Lower lobe of right lung (tissue), 2 donors: ENCODE data around the gene PDZD7. TPM values are rescaled to one million over a fixed set of nuclear protein-coding genes. Genes with fewer than 3 reads are reported as not detected.

Experiments used
- ATAC-seq, 2 donors: fragments of 200-7000 bp; cut with Tn5 transposase; one replicate each; pipeline ENCODE4 v1.9.1; 2020 to 2022; ENCODE audit warnings: mild to moderate bottlenecking in 2 of 2, moderate library complexity in 2 of 2
- DNase-seq: peaks from one replicate; pipeline ENCODE4 v3.0.0-alpha.2; 2020
- H3K27ac ChIP-seq: fragments of 200-600 bp; one replicate; pipeline ENCODE4 v1.8.0; 2022
- H3K27me3 ChIP-seq: fragments of 200-600 bp; one replicate; pipeline ENCODE4 v1.8.0; 2022; ENCODE audit warnings: low read depth
- H3K36me3 ChIP-seq: fragments of 200-600 bp; one replicate; pipeline ENCODE4 v1.8.0; 2022; ENCODE audit warnings: mild to moderate bottlenecking
- H3K4me1 ChIP-seq: fragments of 200-600 bp; one replicate; pipeline ENCODE4 v1.8.0; 2022
- H3K4me3 ChIP-seq: fragments of 200-600 bp; one replicate; pipeline ENCODE4 v1.8.0; 2022; ENCODE audit warnings: mild to moderate bottlenecking
- H3K9me3 ChIP-seq: fragments of 200-600 bp; one replicate; pipeline ENCODE4 v1.8.0; 2022
- intact Hi-C: fragments of 100-400 bp; cut with DNase I; formaldehyde crosslinking; loops from one replicate; pipeline ENCODE4 v1.11.0; 2022
- total RNA-seq: library from RNA; stranded (reverse); fragmentation: NEBNext Ultra II Directional; extraction: Animal tissue kit (Norgen Biotek cat#: 25700); gene quantifications from one replicate; pipeline ENCODE4 v1.2.1, GENCODE V29; 2021
- TF ChIP-seq, protein P1 (sequence below): fragments of 200-600 bp; IDR thresholded peaks from one replicate; pipeline ENCODE4 v1.8.0; 2022; ENCODE audit warnings: antibody characterized with exemption, mild to moderate bottlenecking
- donor health status: DM: no; HTN: yes; CAD: no; lungs with severe emphysema.

PDZD7 gene
- total RNA-seq, 1 donor from 2014 or later = 1.6 TPM

DNA sequence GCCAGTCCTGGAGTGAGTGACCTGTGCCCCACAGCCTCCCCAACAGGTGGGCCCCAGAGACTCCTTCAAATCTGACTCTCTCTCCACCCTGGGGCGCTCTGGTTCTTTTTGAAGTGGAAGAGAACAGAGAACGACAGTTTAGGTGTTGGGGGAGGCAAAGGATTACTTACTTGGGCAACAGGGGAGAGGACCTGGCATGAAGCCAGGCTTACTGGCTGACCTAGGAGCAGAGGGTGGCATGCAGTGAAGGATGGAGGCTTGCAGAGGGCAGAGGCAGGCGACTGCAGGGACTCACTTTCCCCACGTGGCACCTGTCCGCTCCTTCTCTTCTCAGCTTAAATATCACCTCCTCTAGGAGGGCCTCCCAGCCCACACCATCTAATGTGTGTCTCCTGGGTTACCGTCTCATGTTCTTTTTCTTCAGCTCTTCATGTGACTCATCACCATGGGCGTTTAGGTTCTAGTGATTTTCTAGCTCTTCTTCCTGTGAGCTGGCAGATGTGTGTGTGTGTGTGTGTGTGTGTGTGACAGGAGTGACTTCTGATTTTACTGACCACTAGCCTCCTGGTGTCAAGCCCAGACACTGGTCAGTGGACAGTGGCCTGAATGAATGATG is 15.9 kb downstream of the PDZD7 start:
- ATAC-seq (no peak), DNase-seq (no peak)
- H3K4me3 ChIP-seq = no peak overlapping the region
- no peak overlapping the region for H3K27ac ChIP-seq
- TF ChIP-seq, protein P1, sequence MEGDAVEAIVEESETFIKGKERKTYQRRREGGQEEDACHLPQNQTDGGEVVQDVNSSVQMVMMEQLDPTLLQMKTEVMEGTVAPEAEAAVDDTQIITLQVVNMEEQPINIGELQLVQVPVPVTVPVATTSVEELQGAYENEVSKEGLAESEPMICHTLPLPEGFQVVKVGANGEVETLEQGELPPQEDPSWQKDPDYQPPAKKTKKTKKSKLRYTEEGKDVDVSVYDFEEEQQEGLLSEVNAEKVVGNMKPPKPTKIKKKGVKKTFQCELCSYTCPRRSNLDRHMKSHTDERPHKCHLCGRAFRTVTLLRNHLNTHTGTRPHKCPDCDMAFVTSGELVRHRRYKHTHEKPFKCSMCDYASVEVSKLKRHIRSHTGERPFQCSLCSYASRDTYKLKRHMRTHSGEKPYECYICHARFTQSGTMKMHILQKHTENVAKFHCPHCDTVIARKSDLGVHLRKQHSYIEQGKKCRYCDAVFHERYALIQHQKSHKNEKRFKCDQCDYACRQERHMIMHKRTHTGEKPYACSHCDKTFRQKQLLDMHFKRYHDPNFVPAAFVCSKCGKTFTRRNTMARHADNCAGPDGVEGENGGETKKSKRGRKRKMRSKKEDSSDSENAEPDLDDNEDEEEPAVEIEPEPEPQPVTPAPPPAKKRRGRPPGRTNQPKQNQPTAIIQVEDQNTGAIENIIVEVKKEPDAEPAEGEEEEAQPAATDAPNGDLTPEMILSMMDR = no peak
- intact Hi-C loops = no loop called here
- H3K4me1 ChIP-seq = peaks cover 38% of the 10 kb centered on the region
- H3K36me3 ChIP-seq = no peaks in the 10 kb centered on the region
- H3K27me3 ChIP-seq = peaks cover 25% of the 10 kb centered on the region
- no peaks in the 10 kb centered on the region for H3K9me3 ChIP-seq

DNA sequence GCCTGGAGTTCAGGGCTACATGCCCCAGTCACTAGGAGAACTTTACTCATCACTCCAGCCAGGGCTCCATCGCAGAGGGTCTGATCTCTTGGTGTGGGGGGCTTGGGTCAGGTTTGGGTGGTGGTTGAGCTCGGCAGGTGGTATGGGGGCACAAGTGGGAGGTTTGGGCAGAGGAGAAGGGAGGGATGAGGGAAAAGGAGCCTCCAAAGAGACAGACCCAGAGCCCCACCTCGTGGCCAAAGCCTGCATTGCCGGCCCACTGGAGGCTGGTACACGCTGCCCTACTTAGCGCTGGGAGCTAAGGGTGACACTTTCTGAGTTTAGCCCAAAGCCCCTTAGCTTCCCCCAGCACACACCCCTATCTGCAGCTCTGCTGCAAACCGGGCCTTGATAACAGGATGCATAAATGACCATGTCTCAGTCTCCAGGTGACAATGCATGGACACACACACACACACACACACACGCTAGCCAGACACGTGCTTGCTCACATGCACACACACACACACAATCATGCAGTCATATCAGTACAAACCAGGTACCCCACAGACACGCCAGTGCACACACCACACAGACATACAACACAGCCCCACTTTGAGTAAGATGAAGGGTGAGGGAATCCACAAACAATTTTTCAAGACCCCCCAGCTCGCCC is 16.6 kb downstream of the PDZD7 start:
- Histone ChIP-seq H3K27me3 (peaks cover 25% of the 10 kb centered on the region), H3K36me3 (no peaks in the 10 kb centered on the region), H3K4me3 (no peak overlapping the region), H3K4me1 (peaks cover 38% of the 10 kb centered on the region), H3K27ac (no peak overlapping the region), H3K9me3 (no peaks in the 10 kb centered on the region)
- ATAC-seq (peak; percentile 74 to 82), DNase-seq (peak; percentile 86)
- intact Hi-C loops = no loop called here
- TF ChIP-seq, protein P1 = peak; percentile 91

DNA sequence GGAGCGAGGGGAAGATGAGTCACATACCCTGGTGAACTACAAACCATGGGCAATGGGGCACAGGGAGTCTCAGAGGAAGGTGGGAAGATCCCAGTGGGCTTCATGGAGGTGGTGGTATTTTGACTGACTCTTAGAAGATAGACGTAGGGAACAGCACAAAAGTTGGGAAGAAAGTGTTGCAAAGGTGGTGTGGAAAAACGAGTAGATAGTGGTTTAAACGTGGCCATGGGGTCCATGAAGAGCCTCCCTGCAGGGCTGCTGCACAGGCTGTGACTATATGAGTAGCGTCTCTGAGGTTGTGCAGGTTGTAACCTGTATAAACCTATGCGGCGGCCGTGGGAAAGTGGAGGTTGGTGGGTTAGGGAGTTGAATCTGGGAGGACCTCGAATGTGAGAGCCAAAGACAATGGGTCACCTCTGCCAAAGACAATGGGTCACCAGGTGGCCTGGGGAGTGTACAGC is 17.5 kb downstream of the PDZD7 start:
- Histone ChIP-seq H3K9me3 (no peaks in the 10 kb centered on the region), H3K36me3 (no peaks in the 10 kb centered on the region), H3K4me3 (no peak overlapping the region), H3K27me3 (peaks cover 20% of the 10 kb centered on the region), H3K27ac (peak overlapping the region; percentile 33), H3K4me1 (peaks cover 29% of the 10 kb centered on the region)
- DNase-seq (no peak), ATAC-seq (no peak)
- TF ChIP-seq, protein P1 = no peak
- intact Hi-C loops = no loop called here

DNA sequence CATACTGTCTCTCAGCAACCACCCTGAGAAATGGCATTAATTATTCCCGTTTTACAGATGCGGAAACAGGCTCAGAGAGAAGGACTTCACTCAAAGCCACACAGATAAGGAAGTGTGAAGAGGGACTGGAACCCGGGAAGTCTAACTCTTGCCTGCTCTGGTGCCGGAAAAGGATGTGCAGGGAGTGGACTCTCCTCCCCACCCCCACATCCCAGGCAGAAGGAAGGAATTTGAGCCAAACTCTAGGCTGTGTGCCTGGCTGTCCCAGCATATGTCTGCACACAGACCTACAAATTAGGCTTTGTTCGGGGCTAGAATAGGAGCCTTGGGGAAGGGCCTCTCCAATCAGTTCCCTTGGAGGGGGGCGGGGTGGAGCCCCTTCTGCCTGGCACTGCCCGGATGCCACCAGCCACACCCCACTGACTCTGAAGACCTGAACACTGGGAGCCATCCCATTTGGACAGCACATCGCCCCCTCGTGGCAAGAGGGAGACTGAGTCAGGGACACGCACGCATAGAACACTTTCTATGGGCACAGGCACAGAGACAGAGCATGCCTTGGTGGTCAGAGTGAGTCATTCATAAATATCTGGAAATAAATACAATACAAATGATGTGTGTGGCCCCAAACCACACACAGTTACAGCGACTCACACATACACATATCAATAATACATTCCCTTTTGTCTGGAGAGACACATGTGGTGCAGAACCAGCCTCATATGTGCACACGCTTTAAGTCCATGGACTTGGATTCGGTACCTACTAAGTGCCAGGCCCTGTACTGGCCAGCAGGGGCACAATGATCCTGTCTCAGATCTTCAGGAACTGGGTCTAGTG is 18.2 kb downstream of the PDZD7 start:
- peak overlapping the region; percentile 33 for H3K27ac ChIP-seq
- no peaks in the 10 kb centered on the region for H3K36me3 ChIP-seq
- H3K9me3 ChIP-seq = no peaks in the 10 kb centered on the region
- ATAC-seq (peak; percentile 91 to 93), DNase-seq (peak; percentile 90)
- H3K27me3 ChIP-seq = peaks cover 15% of the 10 kb centered on the region
- H3K4me3 ChIP-seq = no peak overlapping the region
- H3K4me1 ChIP-seq = peaks cover 30% of the 10 kb centered on the region
- TF ChIP-seq, protein P1 = peak; percentile 89
- intact Hi-C loops = no loop called here

DNA sequence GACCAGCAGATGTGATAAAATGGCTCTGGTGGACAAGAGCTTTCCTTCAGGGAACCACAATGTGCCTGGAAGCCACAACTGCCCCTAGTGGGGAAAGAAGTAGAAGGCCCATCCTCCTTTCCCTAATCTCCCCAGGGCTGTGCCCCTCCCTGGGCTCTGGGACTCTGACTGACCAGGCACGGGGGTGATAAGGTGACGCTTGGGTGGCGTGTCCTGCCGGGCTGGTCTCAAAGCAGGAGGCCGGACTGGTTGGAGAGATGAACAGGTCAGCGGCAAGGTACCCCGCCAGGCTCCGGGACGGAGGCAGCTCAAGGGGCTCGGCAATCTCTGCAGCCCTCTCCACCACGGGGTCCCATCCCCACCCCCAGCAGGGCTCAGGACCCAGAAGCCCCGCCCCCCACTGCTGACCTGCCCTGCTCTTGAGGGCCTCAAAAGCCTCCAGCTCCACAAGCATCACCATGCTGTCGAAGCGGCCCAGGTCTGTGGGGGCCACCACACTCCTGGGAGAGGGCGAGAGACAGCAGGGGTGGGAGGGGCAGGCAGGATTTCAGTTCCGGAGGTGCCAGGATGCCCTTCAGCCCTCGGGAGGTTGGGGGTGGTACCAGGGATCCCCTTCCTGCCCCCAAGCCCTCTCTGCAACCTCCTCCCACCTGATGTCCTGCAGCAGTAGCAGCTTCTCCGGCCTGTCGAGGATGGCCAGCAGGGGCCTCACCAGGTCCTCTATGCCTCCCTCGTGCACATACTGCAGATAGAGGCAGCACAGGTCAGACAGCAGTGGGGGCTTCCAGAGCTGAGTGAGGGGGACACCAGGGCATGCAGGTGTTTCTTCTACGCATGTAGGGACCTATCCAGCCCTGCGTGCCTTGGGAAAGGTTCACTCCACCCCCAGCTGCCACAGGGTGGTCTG is 19.2 kb downstream of the PDZD7 start:
- Histone ChIP-seq H3K27me3 (peaks cover 9% of the 10 kb centered on the region), H3K36me3 (peaks cover 8% of the 10 kb centered on the region), H3K27ac (peak overlapping the region; percentile 33), H3K9me3 (no peaks in the 10 kb centered on the region), H3K4me1 (peaks cover 30% of the 10 kb centered on the region), H3K4me3 (no peak overlapping the region)
- intact Hi-C loops = no loop called here
- DNase-seq = no peak
- no peak for ATAC-seq
- TF ChIP-seq, protein P1 = peak; percentile 21
